ENCODE measurements around the gene DIABLO. TPM values are rescaled to one million over a fixed set of nuclear protein-coding genes. Genes with fewer than 3 reads are reported as not detected.

Gene DIABLO
- total RNA-seq, 1 donor from 2014 or later, result 57.6 TPM

DNA sequence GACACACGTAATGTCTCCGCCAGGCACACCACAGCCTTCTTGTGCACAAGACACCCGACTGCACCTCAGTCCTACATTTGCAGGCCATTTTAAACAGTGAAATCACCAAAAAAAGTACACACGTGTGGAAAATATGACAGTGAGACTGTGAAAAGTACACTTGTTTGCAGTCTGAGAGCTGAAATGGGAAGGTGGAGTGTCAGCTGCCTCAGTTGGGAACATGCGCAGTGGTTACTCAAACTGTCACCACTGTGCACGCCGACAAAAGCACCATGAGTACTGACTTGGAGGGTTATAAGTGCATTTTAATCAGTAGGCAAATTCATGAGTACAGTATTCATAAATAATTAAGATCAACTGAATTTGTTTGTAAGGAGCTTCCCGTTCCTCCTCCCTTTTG lies 24.7 kb upstream of the DIABLO start:
- Mint-ChIP-seq H3K4me3 (no peak overlapping the region), H3K27ac (no peak overlapping the region), H3K27me3 (no peaks in the 10 kb centered on the region), H3K36me3 (peaks cover 10% of the 10 kb centered on the region), H3K4me1 (ENCODE audit: unreplicated experiment) (no peaks in the 10 kb centered on the region), H3K9me3 (no peaks in the 10 kb centered on the region)
- TF ChIP-seq, protein P1, sequence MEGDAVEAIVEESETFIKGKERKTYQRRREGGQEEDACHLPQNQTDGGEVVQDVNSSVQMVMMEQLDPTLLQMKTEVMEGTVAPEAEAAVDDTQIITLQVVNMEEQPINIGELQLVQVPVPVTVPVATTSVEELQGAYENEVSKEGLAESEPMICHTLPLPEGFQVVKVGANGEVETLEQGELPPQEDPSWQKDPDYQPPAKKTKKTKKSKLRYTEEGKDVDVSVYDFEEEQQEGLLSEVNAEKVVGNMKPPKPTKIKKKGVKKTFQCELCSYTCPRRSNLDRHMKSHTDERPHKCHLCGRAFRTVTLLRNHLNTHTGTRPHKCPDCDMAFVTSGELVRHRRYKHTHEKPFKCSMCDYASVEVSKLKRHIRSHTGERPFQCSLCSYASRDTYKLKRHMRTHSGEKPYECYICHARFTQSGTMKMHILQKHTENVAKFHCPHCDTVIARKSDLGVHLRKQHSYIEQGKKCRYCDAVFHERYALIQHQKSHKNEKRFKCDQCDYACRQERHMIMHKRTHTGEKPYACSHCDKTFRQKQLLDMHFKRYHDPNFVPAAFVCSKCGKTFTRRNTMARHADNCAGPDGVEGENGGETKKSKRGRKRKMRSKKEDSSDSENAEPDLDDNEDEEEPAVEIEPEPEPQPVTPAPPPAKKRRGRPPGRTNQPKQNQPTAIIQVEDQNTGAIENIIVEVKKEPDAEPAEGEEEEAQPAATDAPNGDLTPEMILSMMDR (conservative IDR thresholded peaks at IDR 0.05), result no peak
- DNase-seq (ENCODE audit: extremely low spot score, unreplicated experiment), result no peak

GRCh38 chr12:122250047-122250446 lies 24.2 kb upstream of the DIABLO start:
- DNase-seq (ENCODE audit: extremely low spot score, unreplicated experiment), result no peak
- Mint-ChIP-seq H3K27me3 (no peaks in the 10 kb centered on the region), H3K4me3 (no peak overlapping the region), H3K27ac (no peak overlapping the region), H3K36me3 (peaks cover 9% of the 10 kb centered on the region), H3K4me1 (ENCODE audit: unreplicated experiment) (no peaks in the 10 kb centered on the region), H3K9me3 (no peaks in the 10 kb centered on the region)
- TF ChIP-seq, protein P1 (conservative IDR thresholded peaks at IDR 0.05), result no peak

DNA sequence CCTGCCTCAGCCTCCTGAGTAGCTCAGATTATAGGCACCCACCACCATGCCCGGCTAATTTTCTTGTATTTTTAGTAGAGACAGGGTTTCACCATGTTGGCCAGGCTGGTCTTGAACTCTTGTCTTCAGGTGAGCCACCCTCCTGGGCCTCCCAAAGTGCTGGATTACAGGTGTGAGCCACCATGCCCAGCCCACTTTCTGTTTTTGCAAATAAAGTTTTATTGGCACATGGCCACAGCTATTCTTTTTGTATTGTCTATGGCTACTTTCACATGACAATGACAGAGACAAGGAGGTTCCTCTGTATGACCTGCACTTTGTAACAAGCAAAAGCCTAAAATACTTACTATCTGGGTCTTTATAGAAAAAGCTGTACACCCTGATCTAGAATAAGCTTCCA lies 19.7 kb upstream of the DIABLO start:
- Mint-ChIP-seq H3K27me3 (no peaks in the 10 kb centered on the region), H3K4me1 (ENCODE audit: unreplicated experiment) (no peaks in the 10 kb centered on the region), H3K36me3 (peaks cover 9% of the 10 kb centered on the region), H3K9me3 (no peaks in the 10 kb centered on the region), H3K4me3 (no peak overlapping the region), H3K27ac (no peak overlapping the region)
- no peak for DNase-seq (ENCODE audit: extremely low spot score, unreplicated experiment)
- TF ChIP-seq, protein P1 (conservative IDR thresholded peaks at IDR 0.05), result no peak

DNA sequence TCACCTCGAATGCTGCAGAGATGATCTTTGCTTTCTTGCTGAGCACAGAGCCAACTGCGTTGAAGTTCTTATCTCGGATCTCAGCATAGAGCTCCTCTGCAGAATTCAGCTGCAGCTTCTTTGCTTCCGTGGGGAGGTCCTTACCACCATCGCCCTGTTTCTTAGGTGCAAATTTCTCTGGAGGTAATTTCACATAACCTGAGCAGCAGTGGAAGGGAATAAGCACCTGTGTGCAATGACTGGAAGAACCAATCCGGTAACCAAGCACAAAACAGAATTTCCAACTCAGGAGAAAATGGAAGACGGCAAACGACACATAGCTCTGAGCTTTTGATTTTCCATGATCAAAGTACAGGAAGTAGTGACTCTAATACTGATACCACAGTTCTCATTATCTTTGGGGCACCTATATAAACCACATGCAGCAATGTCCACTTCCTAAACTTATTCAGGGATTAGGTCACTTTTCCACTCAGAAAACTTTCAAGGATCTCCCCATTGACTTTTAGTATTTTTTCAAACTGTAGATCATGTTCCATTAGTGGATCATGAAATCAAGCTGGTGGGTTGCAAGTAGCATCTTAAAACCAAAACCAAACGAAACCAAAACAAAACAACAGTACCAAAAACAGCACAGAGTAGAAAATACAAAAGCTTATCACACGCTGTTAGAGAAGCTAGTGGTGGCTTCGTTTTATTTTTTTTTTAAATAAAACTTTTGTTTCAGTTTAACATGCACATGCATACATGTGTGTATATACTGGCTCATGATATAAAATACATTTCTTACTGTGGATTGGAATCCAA lies 18.9 kb upstream of the DIABLO start:
- H3K4me3 Mint-ChIP-seq, result no peak overlapping the region
- H3K4me1 Mint-ChIP-seq (ENCODE audit: unreplicated experiment), result no peaks in the 10 kb centered on the region
- TF ChIP-seq, protein P1 (conservative IDR thresholded peaks at IDR 0.05), result no peak
- H3K27me3 Mint-ChIP-seq, result no peaks in the 10 kb centered on the region
- no peak for DNase-seq (ENCODE audit: extremely low spot score, unreplicated experiment)
- peaks cover 12% of the 10 kb centered on the region for H3K36me3 Mint-ChIP-seq
- H3K9me3 Mint-ChIP-seq, result no peaks in the 10 kb centered on the region
- H3K27ac Mint-ChIP-seq, result no peak overlapping the region

- H3K9me3 Mint-ChIP-seq, result no peaks in the 10 kb centered on the region
- peaks cover 8% of the 10 kb centered on the region for H3K36me3 Mint-ChIP-seq
- DNase-seq (ENCODE audit: extremely low spot score, unreplicated experiment), result no peak
- no peaks in the 10 kb centered on the region for H3K27me3 Mint-ChIP-seq
- H3K27ac Mint-ChIP-seq, result no peak overlapping the region
- H3K4me3 Mint-ChIP-seq, result no peak overlapping the region
- H3K4me1 Mint-ChIP-seq (ENCODE audit: unreplicated experiment), result no peaks in the 10 kb centered on the region
- TF ChIP-seq, protein P1 (conservative IDR thresholded peaks at IDR 0.05), result no peak
Measured at GRCh38 chr12:122243965-122244364, 18.1 kb upstream of the DIABLO start.

Measured in type B pancreatic cell (in vitro differentiated cells).